ACHN (cell line): ENCODE measurements around the gene PRG3.

Source experiments
- DNase-seq: peaks from one replicate; pipeline ENCODE4 v3.0.0-alpha.2; 2015
- in situ Hi-C: cut with HindIII; loops from 2 replicates; pipeline ENCODE4 v1.10.0; 2017; ENCODE audit warnings: low sequenced_read_pairs, low pct_ligation_motif_present, low pct_unique_long_range_greater_than_20kb

PRG3 gene

DNA sequence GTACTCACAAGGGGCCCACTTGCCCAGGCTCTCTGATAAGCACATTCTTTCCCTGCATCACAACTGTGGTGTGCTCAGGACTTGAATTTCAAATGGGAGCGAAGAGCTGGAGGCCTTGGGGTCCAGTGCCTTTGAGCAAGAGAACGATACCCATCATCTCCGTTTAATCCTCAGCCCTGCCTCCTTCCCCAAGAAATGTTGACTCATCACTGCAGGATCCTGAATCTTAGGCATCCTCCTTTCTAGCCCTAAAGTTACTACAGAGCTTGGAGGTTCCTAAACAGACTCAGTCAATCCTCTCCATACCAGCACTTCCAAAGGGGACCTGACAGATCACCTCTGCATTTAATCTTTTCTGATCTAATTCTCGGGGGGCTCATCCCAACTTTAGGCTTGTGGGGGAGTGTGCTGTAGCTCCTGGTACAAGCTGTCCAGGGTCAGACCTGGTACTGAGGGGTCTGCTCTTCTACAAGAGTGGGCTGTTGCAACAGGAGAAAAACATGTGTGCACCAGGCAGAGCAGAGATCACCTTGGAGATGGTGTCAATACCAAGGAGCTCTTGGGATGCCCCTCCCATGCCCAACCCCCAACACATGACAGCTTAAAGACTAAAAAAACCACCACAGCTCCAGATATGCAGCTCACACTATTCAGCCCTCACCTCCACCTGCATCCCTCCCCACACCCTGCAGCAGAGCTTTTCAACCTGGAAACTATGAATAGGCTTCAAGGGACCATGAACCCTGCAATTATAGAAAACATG is 13.4 kb upstream of the PRG3 start:
- in situ Hi-C loops: no loop called here
- no peak for DNase-seq

GRCh38 chr11:57392763-57393105 is 11.8 kb upstream of the PRG3 start:
- DNase-seq: no peak
- in situ Hi-C loops: no loop called here

DNA sequence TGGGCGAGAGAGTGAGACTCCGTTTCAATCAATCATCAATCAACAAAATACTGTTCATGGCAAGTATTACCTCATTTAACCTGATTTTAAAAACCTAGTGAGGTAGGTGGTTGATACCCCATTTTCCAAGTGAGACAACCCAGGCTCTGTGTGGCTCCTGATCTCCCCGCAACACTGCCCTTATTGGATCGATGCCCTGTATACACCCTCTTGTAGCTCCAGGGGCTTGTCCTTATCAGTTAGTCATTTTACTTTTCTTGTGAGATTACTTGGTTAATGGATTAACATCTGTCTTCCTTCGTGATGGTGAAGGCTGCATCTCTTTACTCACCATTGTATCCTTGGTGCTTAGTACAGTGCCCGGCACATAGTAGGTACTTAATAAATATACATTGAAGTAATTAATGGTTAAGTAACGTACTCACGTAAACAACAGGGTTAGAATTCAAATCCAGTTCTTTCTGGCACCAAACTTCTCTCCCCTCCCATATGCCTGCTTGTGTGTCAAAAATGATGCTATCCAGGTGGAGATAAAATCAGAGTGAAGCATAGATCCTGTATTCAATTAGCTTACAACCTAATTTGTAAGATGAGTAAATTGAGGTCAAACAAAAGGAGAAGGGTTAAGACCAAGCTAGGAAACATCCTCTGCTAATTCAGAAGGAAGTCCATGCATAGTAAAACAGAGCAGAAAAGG is 11.3 kb upstream of the PRG3 start:
- in situ Hi-C loops: no loop called here
- DNase-seq: no peak

- DNase-seq: no peak
- in situ Hi-C loops: no loop called here
Measured at GRCh38 chr11:57391539-57391938, 10.6 kb upstream of the PRG3 start.

DNA sequence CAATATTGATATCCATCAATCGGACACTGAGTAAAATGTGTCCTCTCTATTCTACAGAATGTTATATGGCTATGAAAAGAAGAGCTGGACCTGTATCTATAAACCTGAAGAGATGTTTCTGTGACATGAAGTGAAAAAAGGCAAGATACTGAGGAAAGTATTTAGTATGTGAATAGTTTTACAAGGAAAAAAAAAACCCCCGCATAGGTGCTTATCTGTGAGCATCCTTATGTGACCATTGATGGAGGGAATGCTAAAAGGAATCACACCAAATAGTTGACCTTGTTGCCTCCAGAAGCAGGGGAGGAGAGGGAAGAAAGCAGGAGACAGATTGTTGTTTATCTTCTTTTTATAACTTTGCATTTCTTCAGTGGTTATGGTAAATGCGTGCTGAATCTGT is 10.2 kb upstream of the PRG3 start:
- DNase-seq: no peak
- in situ Hi-C loops: no loop called here

DNA sequence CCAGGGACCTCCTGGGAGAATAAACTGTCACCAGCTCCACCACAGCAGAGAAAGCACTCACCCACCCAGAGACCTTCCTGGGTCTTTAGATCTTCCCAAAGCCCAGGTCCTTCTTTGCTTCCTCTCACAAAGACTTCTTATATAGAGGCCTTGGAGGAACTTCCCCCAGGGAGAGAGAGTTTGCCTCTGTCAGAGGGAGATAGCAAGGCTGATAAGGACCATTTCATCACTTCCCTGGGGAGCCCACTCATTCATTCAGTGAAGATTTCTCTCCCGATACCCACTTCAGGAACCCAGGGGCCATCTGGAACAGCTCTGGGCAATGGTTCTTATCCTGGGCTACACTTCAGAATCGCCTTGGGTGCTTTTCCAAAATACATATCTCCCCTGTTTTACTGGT is 9.6 kb upstream of the PRG3 start, which contains the start of gene PRG2:
Gene PRG2, minus strand, starts transcription at position 116 of the 400 bp plus-strand sequence. CDS start 706 bp downstream, outside the sequence.
- DNase-seq: no peak
- in situ Hi-C loops: no loop called here

DNA sequence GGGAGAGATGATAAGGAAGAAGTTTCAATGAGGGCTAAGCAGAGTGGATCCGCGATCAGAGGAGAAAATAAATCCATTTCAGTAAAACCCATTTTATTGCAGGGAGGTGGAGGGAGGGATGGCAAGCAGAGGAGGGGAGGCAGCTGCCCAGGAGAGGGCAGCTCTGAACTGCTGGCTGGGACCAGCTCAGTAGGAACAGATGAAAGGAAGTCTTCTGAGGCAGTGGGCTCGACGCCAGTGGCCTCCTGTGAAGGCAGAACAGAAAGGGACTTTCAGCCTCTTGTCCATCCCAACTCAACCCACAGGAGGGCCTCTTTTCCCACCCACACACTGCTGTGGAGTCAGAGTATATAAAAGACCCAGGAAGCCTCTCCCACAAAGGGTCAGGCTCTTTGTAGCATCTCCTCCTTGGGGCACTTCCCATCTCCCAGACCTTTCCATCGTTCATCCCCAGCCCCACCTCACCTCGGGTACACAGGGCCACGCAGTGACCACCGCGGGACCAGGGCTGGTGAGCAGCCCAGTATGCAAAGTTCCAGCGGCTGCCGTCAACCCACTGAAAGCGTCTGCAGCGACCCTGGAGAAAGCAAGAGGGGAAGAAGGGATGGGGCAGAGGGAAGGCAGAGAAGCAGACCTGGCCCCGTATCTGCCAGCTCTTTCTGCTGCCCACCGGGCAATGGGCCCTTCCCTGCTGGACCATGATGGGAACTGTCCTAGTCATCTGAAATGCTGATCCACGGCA is 6.5 kb upstream of the PRG3 start:
- in situ Hi-C loops: no loop called here
- no peak for DNase-seq

- in situ Hi-C loops: no loop called here
- DNase-seq: no peak
Measured at GRCh38 chr11:57386178-57386940, 5.4 kb upstream of the PRG3 start.

DNA sequence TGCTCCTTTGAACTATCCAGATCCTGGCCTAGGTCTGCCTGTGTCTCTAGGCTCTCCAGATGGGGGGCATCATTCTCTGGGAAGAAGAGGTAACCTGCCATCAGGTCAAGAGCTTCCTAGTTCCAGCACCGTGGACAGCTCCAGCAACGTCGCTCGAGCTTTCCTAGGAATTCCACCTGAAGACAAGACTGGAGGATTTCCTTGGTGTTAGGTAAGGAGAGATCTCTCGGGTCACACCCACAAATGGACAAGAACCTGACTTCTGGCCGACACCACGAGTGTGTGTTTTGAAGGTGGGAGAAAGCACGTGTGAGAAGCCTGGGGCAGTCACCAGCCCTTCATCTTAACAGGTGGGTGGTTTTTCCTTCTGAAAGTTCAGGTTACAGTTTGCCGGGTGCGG is 1.2 kb downstream of the PRG3 start:
- in situ Hi-C loops: no loop called here
- peak; percentile 35 for DNase-seq

GRCh38 chr11:57378186-57378585 is 2.8 kb downstream of the PRG3 start:
- in situ Hi-C loops: no loop called here
- DNase-seq: no peak

GRCh38 chr11:57377107-57377506 is 3.8 kb downstream of the PRG3 start:
- in situ Hi-C loops: no loop called here
- no peak for DNase-seq

DNA sequence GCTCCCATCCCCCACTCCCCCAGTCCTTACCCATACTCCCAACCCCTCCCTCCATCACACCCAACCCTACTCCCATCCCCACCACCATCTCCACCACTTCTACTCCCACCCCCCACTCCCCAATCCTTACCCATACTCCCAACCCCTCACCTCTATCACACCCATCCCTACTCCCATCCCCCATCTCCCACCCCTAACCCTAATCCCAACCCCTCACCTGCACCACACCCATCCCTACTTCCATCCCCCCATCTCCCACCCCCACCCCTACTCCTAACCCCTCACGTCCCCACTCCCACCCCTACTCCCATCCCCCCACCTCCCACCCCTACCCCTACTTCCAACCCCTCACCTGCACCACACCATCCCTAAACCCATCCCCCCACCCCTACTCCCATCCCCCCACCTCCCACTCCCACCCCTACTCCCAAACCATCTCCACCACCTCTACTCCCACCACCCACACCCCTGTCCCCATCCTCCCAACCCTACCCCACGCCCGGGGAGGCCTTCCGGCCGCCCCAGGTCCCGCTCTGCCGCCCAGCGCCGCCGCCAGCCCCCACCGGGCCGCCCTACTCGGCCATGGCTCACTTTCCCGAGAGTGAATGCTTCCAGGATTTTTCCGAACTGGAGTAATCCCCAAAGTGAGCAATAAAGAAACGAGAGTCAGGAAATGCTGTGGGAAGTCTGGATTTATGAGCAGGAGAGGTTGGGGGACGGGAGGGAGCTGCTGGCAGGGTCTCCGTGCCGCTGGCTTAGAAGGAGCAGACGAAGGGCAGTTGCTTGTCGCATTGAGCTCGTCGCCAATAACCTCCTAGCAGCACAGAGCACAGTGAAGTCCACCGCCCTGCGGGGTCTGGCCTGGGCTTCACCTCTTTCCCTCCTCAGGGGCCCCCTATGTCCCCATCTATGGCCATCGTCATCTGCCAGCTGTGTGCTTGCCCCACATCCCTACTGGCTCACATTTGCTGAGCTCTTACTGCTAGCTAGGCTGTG is 4.6 kb downstream of the PRG3 start:
- no peak for DNase-seq
- in situ Hi-C loops: no loop called here

GRCh38 chr11:57375490-57375889 is 5.5 kb downstream of the PRG3 start:
- no peak for DNase-seq
- in situ Hi-C loops: no loop called here

- in situ Hi-C loops: no loop called here
- no peak for DNase-seq
Measured at GRCh38 chr11:57374966-57375365, 6.0 kb downstream of the PRG3 start.

DNA sequence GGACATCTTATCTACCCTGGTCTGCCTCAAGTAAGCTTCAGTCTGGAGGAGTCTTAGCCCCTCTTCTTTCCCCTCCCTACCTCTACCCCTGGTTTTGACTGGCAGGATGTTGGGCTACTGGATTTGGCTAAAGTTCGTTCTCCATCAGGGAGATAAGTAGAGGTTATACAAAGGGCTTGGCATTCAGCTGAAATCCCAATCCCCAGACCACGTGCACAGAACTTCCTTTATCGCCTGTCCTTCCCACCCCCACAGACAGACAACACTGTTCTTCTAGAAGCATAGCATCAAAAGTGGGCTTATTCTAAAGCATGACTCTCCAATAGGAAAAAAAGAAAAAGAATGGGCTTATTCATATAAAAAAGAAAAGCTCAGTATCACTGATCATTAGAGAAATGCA is 7.8 kb downstream of the PRG3 start:
- in situ Hi-C loops: no loop called here
- DNase-seq: no peak

GRCh38 chr11:57370941-57371340 is 10.0 kb downstream of the PRG3 start:
- no peak for DNase-seq

GRCh38 chr11:57370251-57370650 is 10.7 kb downstream of the PRG3 start:
- in situ Hi-C loops: no loop called here
- no peak for DNase-seq

More at GRCh38 chr11:57370941-57371340, 10.0 kb downstream of the PRG3 start:
- in situ Hi-C loops: no loop called here

GRCh38 chr11:57368845-57369232 is 12.1 kb downstream of the PRG3 start:
- in situ Hi-C loops: no loop called here
- no peak for DNase-seq
